HG03135 (cell line): Measurements from ENCODE around the gene BCL2L1.

Experiments
- ATAC-seq: cut with Tn5 transposase; IDR thresholded peaks from one replicate; pipeline ENCODE4 v1.9.1; 2021; ENCODE audit warnings: mild to moderate bottlenecking, moderate library complexity; ENCODE audit not compliant: unreplicated experiment

The BCL2L1 gene

DNA sequence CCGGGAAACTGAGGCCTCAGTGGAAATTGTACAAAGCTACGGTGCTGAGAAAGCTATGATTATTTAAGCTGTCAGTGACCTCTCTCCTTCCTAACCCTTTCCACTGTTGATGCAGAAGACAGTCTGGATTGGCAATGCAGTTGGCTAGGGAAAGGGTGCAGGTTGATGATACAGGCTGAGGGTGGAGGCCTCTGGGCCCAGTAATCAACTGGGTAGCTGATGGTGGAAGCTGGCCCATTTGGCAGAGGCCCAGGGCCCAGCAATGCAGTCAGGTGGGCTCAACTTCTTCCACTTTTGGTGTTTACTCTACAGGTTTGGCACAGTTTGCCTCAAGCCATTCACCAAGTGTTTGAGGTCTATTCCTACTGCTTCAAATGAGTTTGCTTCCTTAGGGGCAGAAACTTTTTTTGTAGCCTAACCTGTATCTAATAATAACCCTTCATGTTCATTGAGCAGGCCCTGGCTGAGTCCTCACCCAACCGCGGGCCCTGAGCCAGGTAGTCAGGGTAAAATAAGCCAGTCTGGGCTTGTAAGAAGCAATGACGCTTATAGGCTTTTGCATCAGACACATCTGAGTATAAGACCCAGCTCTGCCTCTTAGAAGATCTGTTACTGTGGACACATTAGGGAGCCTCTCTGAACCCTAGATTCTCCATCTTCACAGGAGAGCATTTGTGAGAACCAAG lies 12.1 kb downstream of the BCL2L1 start:
- ATAC-seq = no peak

DNA sequence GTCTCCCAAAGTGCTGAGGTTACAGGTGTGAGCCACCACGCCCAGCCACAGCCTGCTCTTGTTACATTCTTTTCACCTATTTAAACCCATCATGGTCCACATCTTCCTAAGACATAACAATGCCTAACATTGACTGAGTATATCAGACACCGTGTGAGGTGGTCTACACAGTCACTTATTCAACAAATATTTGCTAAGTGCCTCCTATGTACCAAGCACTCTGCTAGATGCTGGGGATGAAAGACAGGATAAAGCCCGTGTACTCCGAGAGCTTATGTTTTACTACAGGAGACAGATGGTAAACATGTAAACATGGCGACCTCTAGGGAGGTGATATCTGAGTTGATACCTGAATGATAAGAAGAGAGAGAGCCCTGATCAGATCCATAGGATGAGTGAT lies 12.7 kb downstream of the BCL2L1 start:
- ATAC-seq = no peak

DNA sequence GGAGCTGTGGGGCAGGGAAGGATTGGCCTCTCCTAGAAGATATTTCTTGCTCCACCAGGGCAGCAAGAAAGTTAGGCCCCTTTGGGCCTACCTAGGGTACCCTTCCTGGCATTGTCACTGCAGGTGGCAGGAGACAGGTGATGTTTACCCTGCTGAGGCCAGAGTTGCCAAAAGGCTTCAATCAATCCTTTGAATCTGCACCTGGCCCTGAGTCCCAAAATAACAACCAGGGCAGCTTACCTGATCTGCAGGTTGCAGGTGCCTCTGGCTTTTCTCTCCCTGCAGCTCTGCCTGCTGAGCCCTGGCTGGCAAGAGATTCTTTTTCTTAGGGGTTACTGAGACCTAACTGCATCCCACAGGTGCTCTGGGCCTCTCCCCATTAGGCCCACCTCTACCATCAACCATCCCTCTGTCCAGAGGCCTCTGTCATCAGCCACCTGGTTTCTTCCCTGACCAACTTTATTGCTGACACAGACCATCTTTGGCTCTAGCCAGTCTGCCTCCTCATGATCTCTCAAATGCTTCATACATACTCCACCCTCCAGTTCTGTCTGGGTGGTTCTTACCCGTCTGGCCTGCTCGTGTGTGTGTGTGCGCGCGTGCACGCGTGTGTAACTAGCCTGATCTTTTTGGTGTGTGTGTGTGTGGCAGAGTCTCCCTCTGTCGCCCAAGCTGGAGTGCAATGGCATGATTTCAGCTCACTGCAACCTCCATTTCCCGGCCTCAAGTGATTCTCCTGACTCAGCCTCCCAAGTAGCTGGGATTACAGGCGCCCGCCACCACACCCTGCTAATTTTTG lies 13.7 kb downstream of the BCL2L1 start:
- ATAC-seq = no peak

DNA sequence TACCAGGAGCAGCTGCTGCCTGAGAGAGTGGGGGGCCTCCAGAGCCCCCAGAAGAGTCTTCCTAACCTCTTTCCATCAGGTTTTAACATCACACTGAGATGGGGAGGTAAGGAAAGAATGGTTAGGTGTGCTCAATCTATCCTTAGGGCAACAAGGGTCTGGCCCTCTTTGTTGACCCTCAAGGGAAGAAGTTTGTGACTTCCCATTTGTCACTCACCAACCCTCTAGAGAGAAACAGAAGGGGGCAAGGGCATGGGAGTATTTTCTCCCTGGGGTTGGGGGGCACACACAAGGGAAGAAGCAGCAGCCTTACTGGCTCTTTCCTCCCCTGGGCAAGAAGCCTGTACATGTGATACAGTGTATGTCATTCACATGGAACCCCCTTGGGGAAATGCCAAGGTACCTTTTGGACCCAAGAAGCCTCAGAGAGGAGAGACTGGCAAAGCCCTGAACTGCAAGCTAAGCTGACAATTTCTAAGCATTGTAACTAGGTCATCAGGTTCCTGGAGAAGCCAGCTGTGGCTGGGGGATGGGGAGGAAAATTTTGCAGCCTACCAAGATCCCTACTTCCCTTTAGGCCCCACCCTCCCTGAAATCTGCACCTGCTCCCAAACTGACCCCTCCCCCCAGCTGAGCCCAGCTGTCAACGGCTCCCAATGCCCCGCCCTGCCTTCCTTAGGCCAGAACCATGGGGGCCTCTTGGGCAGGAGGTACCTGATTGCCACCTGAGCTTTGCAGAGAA lies 14.5 kb downstream of the BCL2L1 start:
- no peak for ATAC-seq

DNA sequence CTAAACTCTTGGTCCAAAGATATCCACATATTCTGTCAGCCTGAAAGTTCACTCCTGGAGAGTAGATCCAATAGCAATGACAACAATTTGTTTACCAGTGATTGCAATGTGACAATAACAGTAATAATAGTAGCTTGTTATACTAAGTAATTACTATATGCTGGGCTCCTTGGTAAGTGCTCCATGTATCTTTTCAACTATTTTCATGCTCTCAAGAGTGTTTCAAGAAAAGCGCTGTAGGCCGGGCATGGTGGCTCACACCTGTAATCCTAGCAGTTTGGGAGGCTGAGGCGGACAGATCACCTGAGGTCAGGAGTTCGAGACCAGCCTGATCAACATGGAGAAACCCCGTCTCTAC lies 15.4 kb downstream of the BCL2L1 start:
- no peak for ATAC-seq

DNA sequence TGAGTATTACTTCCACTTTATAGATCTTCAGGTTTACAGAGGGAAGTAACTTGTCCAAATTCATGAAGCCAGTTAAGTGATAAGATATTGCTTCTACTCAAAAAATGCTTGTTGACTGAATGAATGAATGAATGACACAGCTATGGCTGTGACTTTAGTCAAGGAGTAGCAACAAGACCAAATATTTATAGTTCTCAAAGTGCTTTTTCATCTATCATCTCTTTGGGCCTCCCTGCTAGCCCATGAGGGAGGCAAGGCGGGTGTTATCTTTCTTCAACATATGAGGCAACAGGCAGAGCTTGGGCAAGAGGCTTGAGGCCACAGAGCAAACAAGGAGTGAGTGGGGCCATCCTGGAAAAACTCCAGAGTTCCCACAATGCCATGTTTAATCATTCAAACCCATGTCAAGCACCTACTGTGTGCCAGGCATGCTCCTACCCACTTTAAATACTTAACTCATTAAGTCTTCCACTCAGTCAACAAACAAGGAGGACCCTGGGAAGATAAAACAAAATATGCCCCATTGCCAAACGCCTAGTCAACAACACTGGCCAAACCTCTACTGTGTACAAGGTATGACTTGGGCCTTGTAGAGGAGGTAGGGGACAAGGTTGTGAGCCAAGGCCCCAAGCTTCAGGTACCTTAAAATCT lies 15.9 kb downstream of the BCL2L1 start:
- no peak for ATAC-seq

DNA sequence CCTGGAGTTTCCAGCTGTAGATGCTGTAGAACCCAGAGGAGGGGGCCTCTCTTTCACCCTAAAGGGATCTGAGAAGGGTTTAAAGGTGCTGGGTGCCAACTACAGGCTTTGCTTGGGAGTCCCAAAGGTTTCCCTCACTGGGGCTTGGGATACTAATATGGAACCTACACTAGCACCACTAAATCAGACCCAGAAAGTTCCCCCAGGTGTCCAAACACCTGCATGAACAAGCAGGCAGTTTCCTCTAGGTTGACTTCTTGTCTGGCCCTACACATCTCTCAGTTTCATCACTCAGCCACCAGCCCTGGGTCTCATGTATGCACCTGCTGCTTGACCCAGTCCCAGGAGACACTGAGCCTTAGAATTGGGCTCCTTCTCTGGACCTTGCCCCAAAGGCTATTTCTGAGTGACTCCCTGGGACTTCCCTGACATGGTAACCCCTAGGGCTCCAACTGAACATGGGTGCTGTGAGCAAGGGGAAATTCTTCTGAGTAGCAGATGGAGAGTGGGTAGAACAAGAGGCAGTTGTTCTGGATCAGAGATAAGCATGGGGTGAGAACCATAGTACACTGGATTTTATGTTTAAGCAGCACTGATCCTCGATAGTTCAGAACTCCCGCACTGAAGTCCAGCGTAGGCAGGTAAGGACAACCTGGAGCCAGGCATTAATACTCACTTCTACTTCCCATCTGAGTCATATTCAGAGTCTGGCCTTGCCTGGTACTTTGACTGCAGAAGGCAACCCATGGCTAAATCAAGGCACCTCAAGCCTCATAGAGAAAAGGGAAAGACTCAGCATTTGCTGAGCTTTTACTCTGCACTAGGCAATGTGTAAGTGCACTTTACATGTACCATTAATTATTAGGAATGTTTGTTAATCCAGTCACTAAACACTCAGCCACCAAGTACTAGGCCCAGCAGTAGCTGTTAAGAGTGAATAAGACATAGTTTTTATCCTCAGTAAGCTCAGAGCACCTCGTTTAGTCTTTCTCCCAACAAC lies 16.8 kb downstream of the BCL2L1 start:
- peak; percentile 86 for ATAC-seq

DNA sequence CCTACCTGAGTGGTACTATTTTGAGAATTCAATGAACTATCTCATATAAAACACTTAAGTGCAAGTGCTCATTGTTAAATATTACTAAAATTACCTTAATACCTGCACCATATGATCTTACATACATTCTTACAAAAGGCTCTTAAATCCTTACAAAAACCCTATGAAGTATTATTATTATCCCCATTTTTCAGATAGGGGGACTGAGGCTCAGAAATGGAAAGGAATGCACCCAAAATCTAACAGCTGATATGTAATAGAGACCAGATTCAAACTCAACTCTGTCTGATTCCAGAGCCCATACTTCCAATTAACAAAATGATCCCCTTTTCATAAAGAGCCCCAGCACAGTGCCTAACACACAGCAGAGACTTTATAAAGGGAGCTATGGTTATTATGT lies 17.5 kb downstream of the BCL2L1 start:
- ATAC-seq = no peak

DNA sequence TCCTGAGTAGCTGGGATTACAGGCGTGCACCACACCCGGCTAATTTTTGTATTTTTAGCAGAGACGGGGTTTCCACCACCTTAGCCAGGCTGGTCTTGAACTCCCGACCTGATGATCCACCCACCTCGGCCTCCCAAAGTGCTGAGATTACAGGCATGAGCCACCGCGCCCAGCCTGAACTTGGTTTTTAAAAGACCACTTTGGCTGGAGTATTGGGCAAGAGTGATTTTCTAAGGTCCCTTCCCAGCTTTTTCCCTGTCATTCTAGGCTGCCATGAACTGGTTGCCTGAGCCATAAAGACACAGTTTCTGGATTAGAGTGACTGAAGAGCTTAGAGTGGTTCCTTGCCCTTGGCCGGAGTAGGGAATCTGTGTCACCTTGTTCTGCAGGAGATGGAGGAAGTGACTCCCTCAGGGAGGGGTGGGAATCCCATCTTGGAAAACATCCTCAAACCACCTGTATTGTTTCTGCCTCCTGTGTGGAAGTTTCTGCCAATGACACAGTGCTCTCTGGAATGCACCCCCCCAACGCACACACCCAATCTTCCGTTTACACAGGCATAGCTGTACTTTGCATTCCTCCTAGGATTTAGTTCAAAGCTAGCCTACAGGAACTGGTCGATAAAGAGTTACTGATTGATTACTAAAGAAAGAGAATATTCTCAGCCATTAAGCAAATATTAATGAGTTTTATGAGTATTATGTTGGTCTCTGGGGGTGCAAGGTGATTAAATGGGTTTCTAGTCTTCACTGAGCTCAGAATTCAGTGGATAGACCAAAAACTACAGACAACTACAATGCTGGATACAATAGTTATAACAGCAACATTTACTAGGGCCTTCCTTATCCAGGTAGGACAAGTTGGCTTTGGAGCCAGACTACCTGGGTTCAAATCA lies 18.2 kb downstream of the BCL2L1 start:
- ATAC-seq = no peak

DNA sequence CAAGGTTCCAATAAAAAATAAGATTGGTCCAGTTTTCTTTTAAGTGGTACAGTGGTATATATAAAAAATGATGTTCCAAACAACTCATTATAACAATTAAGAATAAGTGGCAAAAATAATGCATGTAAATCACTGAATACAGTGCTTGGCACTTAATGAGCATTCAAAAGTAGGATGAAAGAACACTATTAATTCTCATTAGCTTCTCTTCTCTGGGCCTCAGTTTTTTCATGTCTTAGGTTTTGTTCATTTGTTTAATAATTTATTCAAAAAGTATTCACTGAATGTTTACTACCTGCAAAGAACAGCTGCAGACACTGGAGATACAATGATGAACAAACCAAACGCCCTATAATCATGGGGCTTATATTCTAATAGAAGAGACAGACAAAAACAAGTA lies 21.1 kb downstream of the BCL2L1 start:
- no peak for ATAC-seq

DNA sequence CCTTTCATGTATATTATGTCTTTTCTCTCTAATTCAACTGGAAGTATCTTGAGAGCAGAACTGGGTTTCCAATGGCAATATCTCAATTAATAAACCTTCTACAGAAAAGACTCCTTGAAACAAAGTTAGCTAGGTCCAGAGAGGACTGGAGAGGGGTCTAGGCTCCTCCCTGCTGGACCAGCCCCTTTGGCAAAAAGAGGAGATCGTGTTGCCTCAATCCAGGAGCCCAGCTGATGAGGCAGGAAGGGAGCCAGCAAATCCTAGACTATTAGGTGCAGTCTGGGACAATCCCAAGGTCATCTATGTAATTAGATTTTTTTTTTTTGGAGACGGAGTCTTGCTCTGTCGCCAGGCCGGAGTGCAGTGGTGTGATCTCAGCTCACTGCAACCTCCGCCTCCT lies 21.9 kb downstream of the BCL2L1 start:
- ATAC-seq = no peak

DNA sequence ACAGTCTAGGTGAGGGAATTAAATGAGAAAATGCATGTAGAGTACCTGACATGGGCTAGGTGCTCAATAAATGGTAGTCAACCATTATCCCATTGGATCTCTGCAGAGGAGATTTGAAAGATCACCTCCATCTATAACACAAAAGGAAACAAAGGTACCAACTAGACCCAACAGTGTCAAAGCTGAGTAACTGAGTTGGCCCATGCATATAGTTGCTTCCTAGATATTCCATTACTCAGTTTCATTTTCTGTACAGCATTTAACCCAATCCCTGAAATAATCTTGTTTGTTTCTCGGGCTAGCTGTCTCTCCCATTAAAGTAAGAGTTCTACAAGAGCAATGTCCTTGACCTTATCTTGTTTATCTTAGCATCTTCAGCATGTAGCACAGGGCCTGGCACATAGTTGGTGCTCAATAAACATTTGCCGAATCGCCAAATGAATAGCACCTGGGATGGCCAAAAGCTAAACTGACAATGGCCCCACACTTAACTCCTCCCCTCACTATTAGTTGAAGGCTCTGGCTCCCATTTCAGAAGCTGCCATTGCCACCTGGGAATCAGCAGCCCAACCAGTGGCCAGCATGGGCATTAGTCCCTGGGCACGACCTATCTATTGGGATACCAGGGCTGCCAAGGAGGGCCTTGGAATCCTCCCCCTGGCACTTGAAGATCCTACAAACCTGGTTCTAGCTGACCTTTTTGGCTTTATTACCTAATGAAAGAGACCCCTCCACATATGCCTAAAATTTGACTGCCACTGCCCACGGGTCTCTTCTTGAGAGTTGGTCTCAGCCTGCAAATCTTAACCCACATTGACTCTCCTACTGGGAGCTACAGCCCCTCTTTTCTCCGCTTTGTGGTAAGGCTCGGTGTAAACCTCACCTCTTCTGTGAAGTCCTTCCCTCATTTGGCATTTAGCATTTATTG lies 22.6 kb downstream of the BCL2L1 start:
- ATAC-seq = no peak

DNA sequence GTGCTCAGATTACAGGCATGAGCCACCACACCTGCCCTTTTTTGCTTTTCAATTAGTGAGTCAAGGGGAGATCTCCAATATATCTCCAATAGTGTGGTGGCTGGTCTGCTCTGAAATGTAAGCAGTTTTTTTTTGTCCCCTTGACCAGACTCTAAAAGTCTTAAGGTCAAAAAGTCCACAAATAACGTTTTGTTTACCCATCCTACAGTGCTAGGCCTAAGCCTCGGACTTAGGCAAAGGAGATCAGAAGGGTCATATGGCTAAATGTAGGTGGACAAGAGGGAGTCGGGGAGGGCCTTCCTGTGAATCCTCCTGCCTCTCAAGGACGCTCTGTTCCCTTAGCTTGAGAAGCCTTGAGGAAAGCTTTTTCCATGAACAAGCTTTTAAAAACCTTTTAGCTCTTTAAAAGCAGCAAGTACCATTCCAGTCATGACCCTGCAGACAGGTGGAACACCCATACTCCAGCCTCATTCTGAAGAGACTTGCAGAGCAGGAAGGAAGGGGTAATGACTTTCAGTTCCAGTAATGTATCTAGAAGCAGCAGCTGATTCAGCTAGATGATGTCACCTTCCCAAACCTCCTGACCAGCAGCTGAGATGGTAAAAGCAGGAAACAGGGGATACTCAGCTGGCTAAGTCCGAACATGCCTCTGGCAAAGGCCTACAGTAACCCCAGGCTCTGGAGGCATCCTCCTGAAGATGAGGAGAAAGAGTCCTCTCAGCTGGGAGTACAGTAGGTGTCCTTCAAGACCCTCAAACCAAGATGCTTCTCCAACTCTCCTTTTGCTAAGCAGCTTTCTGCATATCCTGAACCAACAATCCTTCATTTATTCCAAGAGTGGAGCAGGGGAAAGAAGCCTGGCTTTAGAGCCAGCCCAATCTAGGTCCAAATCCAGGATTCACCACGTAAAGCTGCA lies 23.6 kb downstream of the BCL2L1 start:
- peak; percentile 87 for ATAC-seq

DNA sequence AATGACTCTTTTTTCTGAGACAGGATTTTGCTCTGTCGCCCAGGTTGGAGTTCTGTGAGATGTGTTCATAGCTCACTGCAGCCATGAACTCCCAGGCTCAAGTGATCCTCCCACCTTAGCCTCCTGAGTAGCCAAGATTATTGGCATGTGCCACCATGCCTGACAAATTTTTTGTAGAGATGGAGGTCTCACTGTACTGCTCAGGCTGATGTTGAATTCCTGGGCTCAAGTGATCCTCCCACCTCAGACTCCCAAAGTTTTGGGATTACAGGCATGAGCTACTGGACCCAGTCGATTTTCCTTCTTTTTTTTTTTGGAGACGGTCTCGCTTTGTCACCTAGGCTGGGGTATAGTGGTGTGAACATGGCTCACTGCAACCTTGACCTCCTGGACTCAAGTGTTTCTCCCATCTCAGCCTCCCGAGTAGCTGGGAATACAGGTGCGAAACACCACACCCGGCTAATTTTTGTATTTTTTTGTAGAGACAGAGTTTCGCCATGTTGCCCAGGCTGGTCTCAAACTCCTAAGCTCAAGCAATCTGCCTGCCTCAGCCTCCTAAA lies 24.3 kb downstream of the BCL2L1 start:
- no peak for ATAC-seq

DNA sequence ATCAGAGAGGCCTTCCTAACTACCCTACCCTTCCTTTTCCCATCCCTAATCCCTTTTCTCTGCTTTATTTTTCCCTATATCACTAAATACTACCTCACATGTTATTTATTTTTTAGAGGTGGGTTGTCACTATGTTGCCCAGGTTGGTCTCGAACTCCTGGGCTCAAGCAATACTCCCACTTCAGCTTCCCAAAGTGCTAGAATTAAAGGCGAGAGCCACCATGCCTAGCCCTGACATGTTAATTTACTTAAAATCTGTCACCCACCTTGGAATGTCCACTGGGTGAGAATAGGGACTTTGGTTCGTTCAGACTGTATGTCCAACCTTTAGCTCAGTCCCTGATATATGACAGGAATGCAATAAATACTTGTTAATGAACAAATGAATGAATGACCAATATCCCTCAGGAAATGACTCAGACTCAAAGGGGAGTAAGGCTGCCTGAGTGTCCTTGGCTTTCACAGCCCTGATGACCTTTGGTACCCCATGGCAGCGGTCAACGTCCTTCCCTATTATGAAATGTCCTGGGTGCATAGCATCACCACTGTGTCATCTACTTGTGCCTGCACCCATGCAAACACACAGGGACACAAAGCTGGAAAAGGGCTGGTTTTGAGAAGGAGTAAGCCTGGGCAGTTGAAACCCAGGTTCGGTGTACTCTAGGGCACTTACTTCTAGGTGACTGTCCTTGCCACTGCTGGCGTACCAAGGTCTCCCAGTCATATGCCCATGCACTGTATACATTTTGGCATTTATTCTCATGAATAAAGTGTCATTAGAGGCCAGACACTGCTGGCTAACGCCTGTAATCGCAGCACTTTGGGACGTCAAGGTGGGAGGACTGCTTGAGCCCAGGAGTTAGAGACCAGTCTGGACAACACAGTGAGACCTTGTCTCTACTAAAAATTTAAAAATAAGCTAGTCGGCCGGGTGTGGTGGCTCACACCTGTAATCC lies 26.5 kb downstream of the BCL2L1 start:
- no peak for ATAC-seq
